ENCODE results near the gene CSPG5.

GRCh38 chr3:47581835-47582234, 3.2 kb upstream of the CSPG5 start:
- TF ChIP-seq, protein P1, sequence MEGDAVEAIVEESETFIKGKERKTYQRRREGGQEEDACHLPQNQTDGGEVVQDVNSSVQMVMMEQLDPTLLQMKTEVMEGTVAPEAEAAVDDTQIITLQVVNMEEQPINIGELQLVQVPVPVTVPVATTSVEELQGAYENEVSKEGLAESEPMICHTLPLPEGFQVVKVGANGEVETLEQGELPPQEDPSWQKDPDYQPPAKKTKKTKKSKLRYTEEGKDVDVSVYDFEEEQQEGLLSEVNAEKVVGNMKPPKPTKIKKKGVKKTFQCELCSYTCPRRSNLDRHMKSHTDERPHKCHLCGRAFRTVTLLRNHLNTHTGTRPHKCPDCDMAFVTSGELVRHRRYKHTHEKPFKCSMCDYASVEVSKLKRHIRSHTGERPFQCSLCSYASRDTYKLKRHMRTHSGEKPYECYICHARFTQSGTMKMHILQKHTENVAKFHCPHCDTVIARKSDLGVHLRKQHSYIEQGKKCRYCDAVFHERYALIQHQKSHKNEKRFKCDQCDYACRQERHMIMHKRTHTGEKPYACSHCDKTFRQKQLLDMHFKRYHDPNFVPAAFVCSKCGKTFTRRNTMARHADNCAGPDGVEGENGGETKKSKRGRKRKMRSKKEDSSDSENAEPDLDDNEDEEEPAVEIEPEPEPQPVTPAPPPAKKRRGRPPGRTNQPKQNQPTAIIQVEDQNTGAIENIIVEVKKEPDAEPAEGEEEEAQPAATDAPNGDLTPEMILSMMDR (conservative IDR thresholded peaks at IDR 0.05 in 1 of 2, IDR thresholded peaks at IDR 0.05 in 1 of 2; ENCODE audit: extremely low read depth in 1 of 2, insufficient read depth in 1 of 2, low read depth in 1 of 2, low read length in 2 of 2): no peak
- no peak for TF ChIP-seq EZH2 (IDR thresholded peaks at IDR 0.05; ENCODE audit: borderline replicate concordance, low read length)
